ENCODE data around the gene SMAP1.
"Not testable (repeated sequence)": the region's sequence is repeated elsewhere in the genome, so short reads cannot be mapped to it uniquely, and the experiment has no call there.

SMAP1 gene

DNA sequence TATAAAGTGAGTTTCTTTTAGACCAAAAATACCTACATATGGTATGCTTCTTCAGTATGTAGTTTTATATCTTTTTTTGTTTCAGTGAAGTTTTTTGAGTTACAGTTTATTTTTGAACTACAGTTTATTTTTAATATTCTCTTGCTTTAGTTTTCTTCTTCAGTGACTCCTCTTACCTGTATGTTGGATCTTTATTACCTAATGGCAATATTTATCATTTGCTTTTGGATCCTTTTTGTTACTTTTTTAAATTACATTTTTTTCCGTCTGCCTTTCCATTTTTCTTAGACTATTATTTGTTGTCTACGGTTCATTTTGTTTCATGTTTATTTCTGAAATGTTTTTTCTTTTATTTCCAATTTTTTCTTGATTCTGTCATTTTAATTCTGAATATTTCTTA, 71.9 kb downstream of the SMAP1 start:
- Histone ChIP-seq H3K79me2 (peaks cover 14% of the 10 kb centered on the region), H3K36me3 (ENCODE audit: control insufficient read depth, insufficient read depth, low read length) (no peaks in the 10 kb centered on the region), H3K4me1 (peaks cover 3% of the 10 kb centered on the region), H3K9me3 (ENCODE audit: control insufficient read depth, low read length) (no peaks in the 10 kb centered on the region), H3K4me2 (ENCODE audit: low read length) (no peak overlapping the region), H3K4me3 (ENCODE audit: low read depth, low read length) (no peak overlapping the region), H3K27me3 (ENCODE audit: control insufficient read depth, insufficient read depth, low read length) (no peaks in the 10 kb centered on the region), H3K9ac (no peak overlapping the region), H2AFZ (no peak overlapping the region), H3K27ac (no peak overlapping the region)
- TF ChIP-seq, protein P1, sequence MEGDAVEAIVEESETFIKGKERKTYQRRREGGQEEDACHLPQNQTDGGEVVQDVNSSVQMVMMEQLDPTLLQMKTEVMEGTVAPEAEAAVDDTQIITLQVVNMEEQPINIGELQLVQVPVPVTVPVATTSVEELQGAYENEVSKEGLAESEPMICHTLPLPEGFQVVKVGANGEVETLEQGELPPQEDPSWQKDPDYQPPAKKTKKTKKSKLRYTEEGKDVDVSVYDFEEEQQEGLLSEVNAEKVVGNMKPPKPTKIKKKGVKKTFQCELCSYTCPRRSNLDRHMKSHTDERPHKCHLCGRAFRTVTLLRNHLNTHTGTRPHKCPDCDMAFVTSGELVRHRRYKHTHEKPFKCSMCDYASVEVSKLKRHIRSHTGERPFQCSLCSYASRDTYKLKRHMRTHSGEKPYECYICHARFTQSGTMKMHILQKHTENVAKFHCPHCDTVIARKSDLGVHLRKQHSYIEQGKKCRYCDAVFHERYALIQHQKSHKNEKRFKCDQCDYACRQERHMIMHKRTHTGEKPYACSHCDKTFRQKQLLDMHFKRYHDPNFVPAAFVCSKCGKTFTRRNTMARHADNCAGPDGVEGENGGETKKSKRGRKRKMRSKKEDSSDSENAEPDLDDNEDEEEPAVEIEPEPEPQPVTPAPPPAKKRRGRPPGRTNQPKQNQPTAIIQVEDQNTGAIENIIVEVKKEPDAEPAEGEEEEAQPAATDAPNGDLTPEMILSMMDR (IDR thresholded peaks at IDR 0.05): no peak

DNA sequence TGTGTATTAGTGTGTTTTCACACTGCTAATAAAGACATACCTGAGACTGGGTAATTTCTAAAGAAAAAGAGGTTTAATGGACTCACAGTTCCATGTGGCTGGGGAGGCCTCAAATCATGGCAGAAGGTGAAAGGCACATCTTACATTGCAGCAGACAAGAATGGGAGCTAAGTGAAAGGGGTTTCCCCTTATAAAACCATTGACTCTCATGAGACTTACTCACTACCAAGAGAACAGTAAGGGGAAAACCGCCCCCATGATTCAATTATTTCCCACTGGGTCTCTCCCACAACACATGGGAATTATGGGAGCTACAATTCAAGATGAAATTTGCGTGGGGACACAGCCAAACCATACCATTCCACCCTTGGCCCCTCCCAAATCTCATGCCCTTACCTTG, 73.1 kb downstream of the SMAP1 start:
- not testable (repeated sequence) for H3K4me1 ChIP-seq; H3K36me3 ChIP-seq (ENCODE audit: control insufficient read depth, insufficient read depth, low read length); H3K9me3 ChIP-seq (ENCODE audit: control insufficient read depth, low read length); H3K4me3 ChIP-seq (ENCODE audit: low read depth, low read length); H3K27me3 ChIP-seq (ENCODE audit: control insufficient read depth, insufficient read depth, low read length); H2AFZ ChIP-seq; H3K27ac ChIP-seq; H3K9ac ChIP-seq; H3K4me2 ChIP-seq (ENCODE audit: low read length)
- peaks cover 18% of the 10 kb centered on the region for H3K79me2 ChIP-seq

DNA sequence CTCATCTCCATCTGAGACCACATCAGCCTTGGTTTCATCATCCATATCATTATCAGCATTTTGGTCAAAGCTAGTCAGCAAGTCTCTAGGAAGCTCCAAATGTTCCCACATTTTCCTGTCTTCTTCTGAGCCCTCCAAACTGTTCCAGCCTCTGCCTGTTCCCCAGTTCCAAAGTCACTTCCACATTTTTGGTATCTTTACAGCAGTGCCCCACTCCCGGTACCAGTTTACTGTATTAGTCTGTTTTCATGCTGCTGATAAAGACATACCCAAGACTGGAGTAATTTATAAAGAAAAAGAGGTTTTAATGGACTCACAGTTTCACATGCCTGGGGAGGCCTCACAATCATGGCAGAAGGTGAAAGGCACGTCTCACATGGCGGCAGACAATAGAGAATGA, 74.8 kb downstream of the SMAP1 start:
- H3K4me2 ChIP-seq (ENCODE audit: low read length); H3K36me3 ChIP-seq (ENCODE audit: control insufficient read depth, insufficient read depth, low read length); H2AFZ ChIP-seq; H3K9me3 ChIP-seq (ENCODE audit: control insufficient read depth, low read length); H3K4me3 ChIP-seq (ENCODE audit: low read depth, low read length); H3K27me3 ChIP-seq (ENCODE audit: control insufficient read depth, insufficient read depth, low read length); H3K27ac ChIP-seq; H3K9ac ChIP-seq; H3K4me1 ChIP-seq: not testable (repeated sequence)
- peaks cover 22% of the 10 kb centered on the region for H3K79me2 ChIP-seq

DNA sequence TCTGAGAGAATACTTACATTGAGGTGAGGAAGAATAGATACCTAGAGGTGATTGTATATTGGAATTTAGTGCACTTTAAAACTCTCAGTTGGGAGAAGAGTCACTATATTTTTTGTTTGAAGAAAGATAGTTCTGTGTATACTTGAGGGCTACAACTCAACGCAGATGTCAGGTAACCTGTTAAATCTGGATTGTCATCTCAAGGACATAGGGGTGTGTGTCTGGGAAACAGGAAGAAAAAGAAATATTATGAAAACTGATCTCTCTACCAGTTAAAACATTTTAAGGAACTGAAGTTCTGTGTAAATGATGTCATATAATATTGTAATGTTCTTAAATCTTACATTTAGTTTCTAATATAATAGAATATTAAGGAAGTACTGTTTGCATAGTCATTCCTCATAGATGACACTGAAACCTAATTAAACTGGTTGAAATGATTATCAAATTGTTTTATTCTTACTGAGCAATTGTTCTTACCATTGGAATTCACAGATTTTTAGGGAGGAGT, 86.2 kb downstream of the SMAP1 start:
- H3K36me3 ChIP-seq (ENCODE audit: control insufficient read depth, insufficient read depth, low read length): no peaks in the 10 kb centered on the region
- no peaks in the 10 kb centered on the region for H3K27me3 ChIP-seq (ENCODE audit: control insufficient read depth, insufficient read depth, low read length)
- H3K4me1 ChIP-seq: peaks cover 4% of the 10 kb centered on the region
- no peak overlapping the region for H3K9ac ChIP-seq
- TF ChIP-seq, protein P1 (IDR thresholded peaks at IDR 0.05): no peak
- no peak overlapping the region for H3K4me2 ChIP-seq (ENCODE audit: low read length)
- no peak overlapping the region for H3K4me3 ChIP-seq (ENCODE audit: low read depth, low read length)
- H3K27ac ChIP-seq: peak overlapping the region; percentile 54
- no peak overlapping the region for H2AFZ ChIP-seq
- peaks cover 2% of the 10 kb centered on the region for H3K79me2 ChIP-seq
- no peaks in the 10 kb centered on the region for H3K9me3 ChIP-seq (ENCODE audit: control insufficient read depth, low read length)

DNA sequence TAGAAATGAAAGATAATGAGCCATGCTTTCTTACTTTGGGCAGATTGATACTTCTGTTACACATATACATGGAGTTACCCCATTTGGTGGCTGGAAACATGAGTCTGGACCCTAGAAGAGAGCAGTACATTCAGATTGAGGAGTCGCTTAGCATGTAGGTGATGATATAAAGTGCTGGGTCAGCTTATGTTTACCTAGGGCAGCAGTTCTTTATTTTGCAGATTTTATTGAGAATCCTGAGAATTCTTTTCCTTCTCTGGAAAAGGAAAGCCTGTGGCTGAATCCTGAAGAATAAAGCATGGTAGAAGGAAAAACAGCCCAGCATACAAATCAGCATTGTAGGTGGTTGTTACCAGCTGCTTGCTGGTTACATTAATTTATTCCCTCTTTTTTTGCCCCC, 91.2 kb downstream of the SMAP1 start:
- Histone ChIP-seq H3K27ac (no peak overlapping the region), H2AFZ (no peak overlapping the region), H3K4me1 (peaks cover 5% of the 10 kb centered on the region), H3K36me3 (ENCODE audit: control insufficient read depth, insufficient read depth, low read length) (no peaks in the 10 kb centered on the region), H3K9me3 (ENCODE audit: control insufficient read depth, low read length) (no peaks in the 10 kb centered on the region), H3K4me3 (ENCODE audit: low read depth, low read length) (no peak overlapping the region), H3K4me2 (ENCODE audit: low read length) (no peak overlapping the region), H3K27me3 (ENCODE audit: control insufficient read depth, insufficient read depth, low read length) (no peaks in the 10 kb centered on the region), H3K9ac (no peak overlapping the region), H3K79me2 (no peaks in the 10 kb centered on the region)
- TF ChIP-seq, protein P1 (IDR thresholded peaks at IDR 0.05): no peak
